DMS114 treated with DMSO at 0.1 percent for 48 hours (cell line): ENCODE data around the gene UBE4A.

ENCODE experiments used
- DNase-seq: peaks from one replicate; lab custom pipeline; 2025; ENCODE audit not compliant: unreplicated experiment; lab: John Stamatoyannopoulos, UW

The UBE4A gene

DNA sequence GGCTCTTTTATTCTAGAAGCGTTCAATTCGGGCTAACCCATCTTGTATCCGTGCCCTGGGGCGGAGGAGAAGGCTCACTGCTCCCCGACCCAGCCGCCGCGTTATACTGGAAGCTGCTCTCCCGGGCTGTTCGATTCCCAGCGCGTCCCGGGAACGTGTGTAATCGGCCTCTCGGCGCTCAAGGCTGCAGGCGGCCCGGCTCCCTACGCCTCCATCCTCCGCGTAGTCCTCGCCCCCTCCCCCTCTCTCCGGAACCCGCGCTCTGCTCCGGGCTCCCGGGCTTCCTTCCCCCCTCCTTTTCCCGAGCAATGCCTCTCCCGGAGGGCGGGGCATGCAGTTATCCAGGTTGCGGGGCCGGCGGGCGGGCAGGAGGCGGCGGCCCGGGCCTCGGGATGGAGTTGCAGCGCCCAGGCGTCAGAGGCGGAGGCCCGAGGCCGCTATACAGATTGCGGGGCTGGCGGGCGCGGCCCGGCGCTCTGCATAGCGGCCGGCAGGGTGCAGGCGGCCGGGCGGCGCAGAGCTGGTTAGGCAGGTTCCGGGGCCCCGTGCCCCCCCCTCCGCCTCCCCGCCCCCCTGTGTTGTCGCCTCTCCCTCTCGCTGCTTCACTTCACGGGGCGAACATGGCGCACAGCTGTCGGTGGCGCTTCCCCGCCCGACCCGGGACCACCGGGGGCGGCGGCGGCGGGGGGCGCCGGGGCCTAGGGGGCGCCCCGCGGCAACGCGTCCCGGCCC lies 76.7 kb downstream of the UBE4A start, which contains the start of gene KMT2A:
TSS of gene KMT2A (plus strand) at position 600 of the 732 bp plus-strand sequence. CDS start at position 621, 21 bp downstream.
- peak; percentile 83 for DNase-seq

DNA sequence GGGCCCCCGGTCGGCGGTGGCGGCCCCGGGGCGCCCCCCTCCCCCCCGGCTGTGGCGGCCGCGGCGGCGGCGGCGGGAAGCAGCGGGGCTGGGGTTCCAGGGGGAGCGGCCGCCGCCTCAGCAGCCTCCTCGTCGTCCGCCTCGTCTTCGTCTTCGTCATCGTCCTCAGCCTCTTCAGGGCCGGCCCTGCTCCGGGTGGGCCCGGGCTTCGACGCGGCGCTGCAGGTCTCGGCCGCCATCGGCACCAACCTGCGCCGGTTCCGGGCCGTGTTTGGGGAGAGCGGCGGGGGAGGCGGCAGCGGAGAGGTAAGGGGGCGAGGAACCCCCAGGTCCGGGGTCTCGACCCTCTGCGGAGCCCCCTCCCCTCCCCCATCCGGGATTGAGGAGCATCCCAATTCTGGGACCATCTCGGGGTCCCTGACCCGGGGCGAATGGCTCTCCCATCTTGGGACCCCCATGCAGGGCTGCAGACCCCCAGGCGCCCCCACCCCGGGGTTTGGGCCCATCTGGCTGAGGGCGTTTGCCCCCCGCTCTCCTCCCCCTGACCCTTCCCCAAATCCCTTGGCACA lies 77.3 kb downstream of the UBE4A start:
- no peak for DNase-seq

DNA sequence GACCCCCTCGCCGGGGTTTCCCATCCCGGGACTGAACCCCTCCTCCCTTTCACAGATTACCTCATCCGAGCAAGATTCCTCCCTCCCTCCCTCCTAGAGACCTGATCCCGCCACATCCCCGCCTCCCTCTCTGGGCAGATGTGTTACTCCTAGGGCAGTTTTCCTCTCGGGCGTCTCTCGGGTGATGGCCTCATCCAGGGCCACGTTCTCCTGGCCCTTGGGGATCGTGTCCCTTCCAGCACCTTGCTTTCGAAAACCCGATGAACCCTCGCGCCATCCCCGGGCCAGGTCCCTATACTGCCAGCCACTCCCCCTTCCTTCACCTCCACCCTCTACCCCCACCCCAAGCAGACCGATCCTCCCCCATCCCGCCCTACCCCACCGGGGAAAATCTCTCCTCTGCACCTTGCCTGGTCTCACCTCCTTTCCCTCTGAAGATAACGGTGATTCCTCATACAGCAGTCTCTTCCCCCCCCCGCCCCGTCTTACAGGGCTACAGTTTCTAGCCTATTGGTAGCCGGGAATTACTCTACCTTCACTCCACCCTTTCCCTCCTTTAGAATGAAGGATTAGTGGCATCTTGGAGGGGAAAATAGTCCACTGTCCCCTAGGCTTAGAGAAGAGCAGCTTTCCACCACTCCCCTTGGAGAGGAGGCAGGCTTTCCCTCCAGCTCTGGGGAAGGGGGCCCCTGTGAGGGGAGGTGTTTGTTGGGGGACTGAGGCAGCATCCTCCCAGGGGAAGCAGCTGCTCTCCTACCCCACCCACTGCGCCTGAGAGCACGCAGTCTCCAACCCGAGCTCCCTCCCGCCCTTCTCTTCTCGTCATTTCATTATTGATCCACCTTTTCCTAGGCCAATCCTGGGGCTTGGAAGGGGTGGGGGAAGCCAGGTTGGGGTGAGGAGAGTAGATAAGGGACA lies 78.1 kb downstream of the UBE4A start:
- DNase-seq: no peak

DNA sequence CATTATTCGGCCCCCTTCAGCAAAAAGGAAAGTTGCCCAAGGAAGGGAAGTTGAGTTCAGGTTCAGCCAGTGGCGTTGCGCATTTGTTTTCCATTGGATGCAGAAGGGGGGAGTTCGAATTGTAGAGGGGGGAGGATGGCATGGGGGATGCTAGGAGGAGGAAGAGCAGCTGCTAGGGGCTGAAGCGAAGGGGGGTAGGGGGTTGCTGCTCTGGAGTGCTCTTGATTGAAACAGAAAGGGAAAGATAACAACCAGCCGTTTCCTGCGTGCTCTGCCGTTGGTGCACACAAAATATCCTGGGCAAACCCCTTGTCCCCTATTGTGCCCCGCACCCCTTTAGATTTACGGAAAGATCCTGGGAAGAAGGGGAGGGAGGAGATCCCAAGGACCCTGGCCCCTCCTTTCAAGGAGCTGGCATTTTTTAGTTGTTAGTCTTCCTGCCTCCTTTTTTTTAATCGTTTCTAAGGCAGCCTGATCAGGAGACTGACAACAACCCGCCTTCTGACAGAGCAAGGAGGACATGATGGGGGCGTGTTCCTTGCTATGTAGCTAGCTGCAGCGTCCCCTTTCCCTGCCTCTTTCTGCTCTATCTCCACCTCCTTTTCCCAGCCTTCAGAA lies 79.0 kb downstream of the UBE4A start:
- peak; percentile 45 for DNase-seq

DNA sequence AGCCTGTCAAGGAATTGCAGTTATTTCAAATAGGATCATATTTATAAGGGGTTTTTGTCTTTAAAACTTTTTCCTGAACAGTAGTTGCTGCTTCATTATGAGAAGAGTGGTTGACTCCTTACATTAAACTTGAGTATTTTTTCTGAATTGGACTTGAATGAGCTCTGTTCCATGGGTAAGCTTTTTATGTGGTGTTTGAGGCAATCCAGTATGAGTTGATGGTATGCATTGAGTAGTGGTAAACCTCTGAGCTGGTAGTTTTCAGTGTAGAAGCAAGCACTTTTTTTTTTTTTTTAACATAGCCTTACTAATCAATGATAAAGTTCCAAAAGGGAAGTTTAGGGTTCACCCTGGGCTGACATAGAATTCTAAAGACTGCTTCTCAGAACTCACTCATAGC lies 80.2 kb downstream of the UBE4A start:
- DNase-seq: no peak

DNA sequence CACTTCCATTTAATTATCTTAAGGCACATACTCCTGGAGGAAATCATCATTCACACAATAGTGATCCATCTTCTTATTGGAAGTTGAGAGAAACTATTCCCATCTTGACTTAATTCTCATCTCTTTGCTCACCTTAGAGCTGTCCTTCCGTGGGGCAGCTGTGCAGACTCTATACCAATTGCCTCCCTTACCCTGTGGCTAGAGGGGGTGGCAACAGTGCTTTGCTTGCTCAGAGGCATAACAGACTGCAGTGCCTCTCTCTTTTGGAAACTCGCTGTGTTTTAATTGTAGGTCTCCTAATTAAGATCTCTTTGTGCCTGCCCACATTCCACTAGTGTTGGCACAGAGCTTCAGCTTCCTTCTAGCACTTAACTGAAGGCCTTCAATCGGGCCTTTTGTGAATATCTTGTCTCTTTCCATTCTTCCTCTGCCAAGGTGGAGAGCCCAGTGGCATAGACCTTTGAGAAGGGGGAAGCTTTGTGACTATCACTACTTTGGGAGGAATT lies 82.4 kb downstream of the UBE4A start:
- no peak for DNase-seq

DNA sequence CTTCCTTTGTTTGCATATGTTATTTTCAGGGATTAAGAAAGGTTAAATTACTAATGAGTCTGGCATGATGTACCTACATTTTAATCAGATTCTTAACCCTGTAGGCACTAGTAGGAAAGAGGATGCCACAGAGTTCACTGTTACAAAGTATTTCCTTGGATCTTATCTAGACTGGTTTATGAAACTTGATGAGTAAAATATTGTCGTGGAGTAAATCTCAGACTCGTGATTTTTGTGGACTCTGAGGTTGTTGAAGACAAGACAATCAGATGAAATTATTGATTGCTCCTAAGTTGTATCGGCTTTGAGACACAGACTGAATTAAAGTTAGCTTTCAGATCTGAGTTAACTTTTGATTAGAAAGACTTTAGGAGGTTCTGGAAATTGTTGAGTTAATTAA lies 82.9 kb downstream of the UBE4A start:
- no peak for DNase-seq

DNA sequence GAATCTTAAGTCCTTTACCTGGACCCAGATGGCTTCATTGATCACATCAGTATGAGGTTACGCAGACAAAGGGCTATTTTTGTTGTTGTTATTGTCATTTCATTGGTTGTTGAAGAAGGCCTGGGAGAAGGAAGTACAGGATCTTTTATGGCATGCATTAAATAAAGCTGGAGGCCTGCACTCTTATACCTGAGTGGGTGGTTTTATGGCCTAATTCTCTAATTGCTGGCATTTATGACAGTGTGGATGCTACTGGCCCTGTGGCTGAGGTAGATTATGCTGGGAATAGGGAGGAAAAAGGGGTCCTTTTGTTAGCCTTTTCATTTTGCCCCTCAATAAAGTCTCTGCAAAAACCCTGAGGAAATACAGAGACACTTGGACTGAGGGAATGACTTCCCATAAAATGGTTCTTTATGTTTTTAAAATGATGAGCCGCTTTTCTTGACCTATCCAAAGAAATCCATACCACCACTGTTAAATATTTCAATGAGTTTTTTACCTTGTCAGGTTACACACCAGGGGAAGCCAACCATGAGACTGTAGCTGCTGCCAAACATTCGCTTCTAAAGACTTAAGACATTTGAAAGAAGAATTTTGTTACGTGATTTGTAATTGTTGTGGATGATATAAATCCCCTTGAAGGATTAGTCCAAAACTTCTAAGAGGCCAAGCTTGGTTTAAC lies 83.6 kb downstream of the UBE4A start:
- no peak for DNase-seq

DNA sequence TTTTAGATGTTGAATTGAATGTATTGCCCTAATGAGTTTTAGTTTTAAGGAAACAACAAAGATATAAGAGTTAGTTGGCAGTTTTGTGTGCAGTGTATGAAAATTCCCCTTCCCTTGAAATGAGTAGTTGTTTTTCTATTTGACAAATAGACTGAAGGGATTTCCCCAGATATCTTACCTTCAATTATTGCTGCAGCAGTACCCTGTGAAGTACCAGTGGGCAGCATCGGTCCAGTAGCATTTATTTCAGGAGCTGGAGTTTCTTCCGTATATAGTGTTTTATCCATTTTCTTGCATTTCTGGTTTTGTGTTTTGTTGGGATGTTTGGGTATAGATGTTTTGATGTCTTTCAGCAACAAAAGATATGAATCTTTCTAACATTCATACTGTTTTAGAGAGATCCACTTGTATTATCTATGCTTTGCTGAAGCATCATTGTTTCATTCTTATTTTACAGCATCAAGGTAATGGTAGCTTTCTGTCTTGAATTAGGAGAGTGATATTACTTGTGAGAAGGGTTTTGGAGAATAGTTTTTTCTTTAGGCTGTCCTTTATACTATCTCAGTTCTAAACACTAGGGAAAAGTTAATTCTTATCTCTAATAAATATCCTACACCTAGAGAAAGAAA lies 84.3 kb downstream of the UBE4A start:
- no peak for DNase-seq

- DNase-seq: no peak
These were observed 88.0 kb downstream of the UBE4A start for GRCh38 chr11:118447423-118447822.

DNA sequence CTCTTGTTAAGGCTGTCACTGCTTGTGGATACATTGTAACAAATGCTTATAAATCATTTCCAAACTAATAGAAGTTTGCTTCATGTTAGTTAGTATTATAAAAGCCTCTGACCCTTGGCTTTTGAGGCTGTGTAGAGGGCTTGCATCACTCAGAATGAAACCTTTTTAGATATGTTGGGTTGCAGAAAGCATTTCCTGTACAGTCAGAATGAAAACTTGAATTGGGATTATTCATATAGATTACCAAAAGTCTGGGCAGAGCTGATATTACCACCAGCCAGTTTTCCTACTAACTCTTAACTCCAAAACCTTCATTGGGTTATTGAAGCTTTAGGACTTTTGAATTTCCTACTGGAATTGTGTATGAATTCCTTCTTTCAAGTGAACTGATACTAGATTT lies 88.9 kb downstream of the UBE4A start:
- no peak for DNase-seq
